KG1 (cell line): Measurements from ENCODE around the gene LHFPL6.

Experiments used
- DNase-seq: peaks from one replicate; lab custom pipeline; 2025; lab: John Stamatoyannopoulos, UW

LHFPL6 gene

DNA sequence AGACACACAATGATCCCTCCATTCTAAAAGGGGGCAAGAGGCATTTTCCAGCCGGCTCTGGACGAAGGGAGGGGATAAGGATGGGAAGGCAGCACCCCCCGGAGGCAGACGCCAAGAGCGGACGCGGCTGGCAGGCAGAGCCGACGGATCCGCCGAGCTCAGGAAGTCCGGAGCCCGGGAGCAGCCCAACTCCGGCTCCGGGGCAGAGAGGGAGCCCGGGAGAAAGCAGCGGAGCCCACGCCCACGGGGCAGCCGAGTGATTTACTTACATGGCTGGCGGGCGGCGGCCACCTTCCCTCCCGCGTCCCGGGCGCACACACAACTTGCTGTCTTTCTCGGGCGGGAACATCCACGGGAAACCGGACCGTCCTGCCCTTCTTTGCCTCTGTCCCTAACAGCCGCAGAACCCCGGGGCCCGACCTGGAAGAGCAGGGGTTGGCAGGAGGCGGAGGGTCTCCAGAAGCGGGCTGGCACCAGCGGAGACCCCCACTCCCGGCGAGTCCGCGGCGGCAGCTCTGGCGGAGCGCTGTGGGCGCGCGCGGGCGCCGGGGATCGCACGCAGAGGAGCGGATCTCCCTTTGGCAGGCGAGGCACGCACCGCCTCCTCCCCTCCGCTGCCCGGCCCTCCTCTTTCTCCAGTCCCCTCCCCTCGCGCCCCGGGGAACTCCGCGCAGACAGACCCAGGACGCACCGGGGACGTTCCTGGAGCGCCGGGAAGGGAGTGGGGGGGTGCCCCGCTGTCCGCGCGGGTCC is at the start of gene LHFPL6:
Gene LHFPL6 (minus strand): TSS at position 580 of the 753 bp plus-strand sequence.
- DNase-seq, result no peak

GRCh38 chr13:39646122-39646521 is 43.1 kb upstream of the LHFPL6 start:
- no peak for DNase-seq

DNA sequence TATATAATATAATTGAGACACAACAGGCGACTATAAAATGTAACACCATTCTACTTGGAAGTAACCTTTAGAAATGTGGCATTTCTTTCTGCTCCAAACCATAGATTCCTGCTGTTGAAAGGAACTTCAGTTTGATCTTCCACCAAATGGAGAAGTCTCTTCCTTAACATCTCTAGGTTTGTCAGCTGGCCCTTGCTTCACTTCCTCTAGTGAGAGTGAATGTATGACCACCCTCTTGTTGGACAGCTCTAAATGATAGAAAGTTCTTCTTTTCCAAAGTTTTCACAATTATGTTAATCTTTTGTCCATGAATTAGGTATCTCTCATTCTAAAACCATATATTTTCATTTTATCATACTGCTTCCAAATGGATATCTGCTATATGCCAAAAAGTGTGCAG is 38.7 kb upstream of the LHFPL6 start:
- DNase-seq, result no peak

- DNase-seq, result no peak
Observed at GRCh38 chr13:39637890-39638289, 34.9 kb upstream of the LHFPL6 start.

- DNase-seq, result no peak
Observed at GRCh38 chr13:39635564-39635963, 32.6 kb upstream of the LHFPL6 start.

DNA sequence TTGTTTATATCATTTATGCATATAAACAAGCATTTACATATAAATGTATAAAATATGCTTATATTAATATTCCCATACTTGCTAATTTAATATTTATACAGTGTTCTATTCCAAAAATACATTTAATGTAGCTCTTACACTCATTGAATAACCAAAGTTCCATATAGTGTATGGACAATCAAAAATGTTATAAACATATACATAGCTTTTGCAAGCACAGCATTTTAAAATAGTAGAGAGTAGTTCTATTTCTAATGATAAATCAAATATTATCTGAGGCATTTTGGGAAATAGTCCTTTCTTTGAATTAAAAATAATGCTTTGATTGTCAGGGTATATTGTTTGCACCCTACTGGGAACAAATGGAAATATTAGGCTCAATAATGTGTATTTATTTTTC is 30.0 kb upstream of the LHFPL6 start:
- DNase-seq, result no peak

GRCh38 chr13:39631307-39631706 is 28.3 kb upstream of the LHFPL6 start:
- no peak for DNase-seq

- no peak for DNase-seq
Observed at GRCh38 chr13:39623466-39623865, 20.5 kb upstream of the LHFPL6 start.

DNA sequence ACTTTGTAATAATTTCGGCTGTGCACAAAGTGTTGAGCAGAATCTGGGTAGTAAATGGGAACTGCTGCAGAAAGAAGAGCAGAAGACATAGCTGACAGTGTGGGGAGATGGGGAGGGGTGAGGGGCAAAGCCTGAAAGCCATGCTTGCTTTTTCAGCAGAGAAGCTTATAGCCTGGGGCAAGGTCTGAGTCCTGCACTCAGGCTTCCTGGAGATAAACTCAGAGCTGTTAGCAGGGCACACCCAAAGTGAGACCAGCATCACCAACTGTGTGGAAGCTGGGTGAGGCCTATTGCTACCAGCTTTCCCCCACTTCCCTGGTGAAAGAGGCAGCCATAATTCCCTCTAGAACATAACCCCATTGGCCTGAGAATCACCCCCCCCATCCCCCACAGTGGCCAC is 15.6 kb upstream of the LHFPL6 start:
- no peak for DNase-seq

DNA sequence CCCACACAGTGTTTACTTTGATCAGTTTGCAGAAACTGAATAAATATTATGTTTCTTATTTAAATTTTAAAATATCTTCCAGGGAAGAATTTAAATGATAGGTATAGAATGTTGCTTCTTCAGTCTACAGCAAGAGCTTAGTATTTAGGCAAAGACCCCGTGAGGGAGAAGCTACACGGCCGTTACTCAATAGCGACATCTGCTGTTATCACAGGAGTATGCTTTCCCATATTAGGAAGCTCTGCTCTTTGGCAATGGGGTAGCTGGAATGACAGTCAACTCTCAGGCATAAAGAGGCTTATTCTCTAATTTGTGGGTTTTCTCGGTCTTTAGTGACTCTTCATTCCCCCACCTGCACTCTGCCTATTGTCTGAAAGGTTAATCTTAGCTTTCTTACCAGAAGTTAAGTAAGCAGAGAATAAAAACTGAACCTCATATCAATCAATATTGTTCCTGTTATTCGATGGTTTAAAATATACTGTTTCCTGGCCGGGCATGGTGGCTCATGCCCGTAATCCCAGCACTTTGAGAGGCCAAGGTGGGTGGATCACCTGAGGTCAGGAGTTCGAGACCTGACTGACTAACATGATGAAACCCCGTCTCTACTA is 13.2 kb upstream of the LHFPL6 start:
- peak; percentile 30 for DNase-seq

- no peak for DNase-seq
Observed at GRCh38 chr13:39612023-39612637, 9.1 kb upstream of the LHFPL6 start.

- no peak for DNase-seq
Observed at GRCh38 chr13:39607876-39608275, 4.9 kb upstream of the LHFPL6 start.

DNA sequence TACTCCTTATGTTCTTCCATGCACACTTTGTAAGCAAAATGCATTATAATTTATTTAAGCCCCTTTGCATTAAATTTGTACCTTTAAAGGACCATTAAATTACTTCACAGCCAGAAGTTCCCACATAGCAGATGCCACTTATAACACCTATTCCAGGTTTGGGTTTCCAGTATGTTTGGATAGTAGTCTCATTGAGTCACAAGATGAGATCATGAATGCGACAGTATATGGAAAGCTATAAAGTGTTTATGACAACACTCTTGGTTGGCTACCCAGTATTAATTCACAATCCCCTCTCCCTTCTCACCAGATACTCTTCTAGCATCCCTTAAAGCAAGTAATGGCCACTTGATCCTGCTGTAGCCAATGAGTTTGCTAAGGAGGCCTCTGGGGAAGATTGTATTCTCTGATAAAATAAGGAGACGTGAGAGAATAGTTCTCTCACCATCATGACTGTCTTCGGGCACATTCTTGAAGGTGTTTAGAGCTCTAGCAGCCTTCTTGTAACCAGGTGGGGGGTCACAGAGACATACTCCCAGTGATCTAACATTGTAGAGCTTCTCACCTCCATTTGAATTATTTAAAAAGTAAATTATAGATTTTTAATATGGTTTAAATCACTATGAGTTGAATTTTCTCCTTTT is 2.8 kb upstream of the LHFPL6 start:
- DNase-seq, result no peak

GRCh38 chr13:39604756-39605155 is 1.8 kb upstream of the LHFPL6 start:
- no peak for DNase-seq

- no peak for DNase-seq
Observed at GRCh38 chr13:39603424-39603947, 493 bp upstream of the LHFPL6 start.

DNA sequence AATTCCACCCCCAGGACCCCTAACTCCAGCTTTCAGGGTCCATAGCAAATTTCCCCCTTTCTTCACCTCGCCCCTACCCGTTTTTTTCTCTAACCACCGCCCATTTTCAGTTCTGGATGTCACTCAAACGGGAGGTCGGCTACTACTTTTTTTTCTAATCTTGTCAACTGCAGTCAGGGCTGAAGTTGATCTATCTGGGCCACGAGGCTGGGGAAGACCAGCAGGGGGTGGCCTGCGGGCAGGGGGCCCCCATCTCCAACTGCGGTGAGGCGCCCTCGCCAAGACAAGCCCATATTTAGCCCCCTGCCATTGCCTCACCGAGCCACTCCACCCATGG is 748 bp downstream of the LHFPL6 start:
- no peak for DNase-seq

DNA sequence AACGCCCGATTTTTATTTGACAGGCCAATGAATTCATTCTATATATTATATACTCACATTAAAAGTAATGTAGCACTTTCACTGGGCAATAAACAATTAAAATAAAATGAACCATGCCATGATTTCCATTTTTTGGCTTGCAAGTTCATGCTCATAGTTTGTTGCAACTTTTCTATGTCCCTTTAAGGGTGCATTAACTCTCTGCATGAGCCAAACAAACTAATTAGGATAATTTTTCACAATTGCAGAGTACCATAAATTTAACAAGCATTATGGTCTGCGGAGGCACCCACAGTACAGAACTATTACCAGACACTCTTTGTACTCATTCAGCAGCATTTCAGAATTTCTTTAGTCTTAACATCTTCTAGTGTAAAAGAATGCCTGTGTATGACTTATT is 1.4 kb downstream of the LHFPL6 start:
- DNase-seq, result no peak

- no peak for DNase-seq
Observed at GRCh38 chr13:39600766-39601165, 2.2 kb downstream of the LHFPL6 start.

- DNase-seq, result no peak
Observed at GRCh38 chr13:39599842-39600241, 3.2 kb downstream of the LHFPL6 start.

DNA sequence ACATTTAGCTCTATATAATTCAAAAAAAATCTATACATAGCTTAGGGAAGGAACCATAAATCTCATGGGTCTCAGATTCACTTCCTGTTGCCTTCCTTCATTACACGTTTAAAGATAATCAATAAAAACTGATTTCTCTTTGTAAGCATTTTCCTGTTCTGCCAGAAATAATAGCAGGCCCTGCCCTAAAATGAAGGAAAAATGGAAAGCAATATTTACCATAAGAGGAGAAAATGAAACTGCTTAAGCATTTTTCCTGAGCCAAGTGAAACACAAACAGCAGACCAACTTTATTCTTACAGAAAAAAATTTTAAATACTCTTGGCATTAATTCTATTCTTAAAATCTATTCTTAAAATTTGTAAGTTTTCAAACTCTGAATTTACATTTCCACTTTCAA is 4.0 kb downstream of the LHFPL6 start:
- DNase-seq, result no peak

DNA sequence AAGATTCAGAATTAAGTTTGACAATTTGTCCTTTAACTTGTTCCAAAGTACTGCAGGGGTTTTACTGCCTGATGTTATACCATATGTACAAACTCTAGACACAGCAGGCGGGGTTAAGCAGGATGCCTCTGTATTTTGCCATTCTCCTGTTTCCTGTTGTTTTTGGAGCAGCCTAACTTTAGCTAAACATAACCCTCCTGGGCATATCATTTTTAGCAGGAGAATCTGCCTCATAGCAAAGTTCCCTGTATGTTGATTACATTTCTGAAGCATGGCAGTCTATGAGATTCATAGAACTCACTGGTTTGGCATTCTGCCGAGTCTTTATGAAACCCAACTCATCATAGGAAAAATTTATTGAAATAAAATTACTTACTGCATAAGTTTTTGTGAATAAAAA is 5.2 kb downstream of the LHFPL6 start:
- DNase-seq, result no peak

DNA sequence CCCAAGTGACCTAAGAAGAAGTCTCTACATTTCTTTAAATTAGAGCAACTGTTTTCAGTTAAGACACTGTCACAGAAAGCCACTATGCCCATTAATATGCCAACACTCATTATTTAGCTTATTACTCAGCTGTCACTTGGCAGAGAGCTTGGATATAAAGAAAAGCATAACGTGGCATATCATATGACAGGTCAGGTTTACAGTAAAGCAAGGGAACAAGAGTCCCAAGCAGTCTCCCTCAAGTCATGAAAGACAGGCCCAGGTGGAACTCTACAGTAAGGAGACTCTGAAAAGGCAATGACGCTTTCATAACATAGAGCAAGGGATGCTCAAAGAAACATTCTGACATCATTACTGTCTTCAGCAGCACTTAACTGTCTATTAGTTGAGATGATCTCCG is 6.3 kb downstream of the LHFPL6 start:
- no peak for DNase-seq

- DNase-seq, result no peak
Observed at GRCh38 chr13:39596176-39596575, 6.8 kb downstream of the LHFPL6 start.
